Stimulated activated CD4-positive, alpha-beta T cell treated with anti-CD3 and anti-CD28 coated beads, Interleukin-12 subunit alpha, Interleukin-12 subunit beta, amount 100 ng/mL, for 4 hours (primary cell): ENCODE measurements around the gene CNTN5.

Experiments
- DNase-seq: peaks from one replicate; pipeline ENCODE4 v3.0.0-alpha.2; 2020

The CNTN5 gene

DNA sequence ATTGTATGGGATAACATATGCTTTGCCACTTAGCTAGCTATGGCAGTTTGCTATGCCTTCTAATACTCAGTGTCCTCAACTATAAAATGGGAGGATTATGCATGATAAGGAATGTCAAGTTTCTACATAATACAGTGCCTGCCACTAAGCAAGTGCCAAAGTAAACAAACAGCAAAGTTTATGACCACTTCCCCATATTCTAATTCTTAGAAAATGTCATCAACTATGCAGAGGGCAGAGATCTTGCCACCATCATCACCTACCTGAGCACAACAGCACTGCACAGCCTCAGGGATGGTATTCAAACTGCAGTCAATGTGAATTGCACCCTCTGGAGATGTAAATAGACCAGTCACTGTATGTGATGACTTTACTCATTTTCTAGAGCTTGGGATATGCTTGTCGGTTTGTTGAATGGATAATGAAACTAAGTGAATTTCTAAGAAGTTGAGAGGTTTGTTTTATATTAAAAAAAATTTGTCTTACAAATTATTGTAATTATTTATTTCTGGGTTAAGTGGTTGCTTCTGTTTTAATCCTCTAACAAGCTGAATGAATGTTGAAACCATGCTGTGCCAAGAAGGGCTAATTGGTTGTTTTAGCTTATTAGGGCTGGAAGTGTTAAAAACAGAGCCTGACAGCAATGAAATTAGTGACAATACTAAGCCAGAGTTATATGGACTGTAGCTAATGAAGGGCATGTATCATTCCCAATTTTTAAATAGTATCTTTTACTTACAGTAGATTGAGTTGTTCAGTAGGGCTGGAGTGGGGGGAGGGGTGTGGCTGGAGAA is 398.4 kb downstream of the CNTN5 start:
- no peak for DNase-seq

DNA sequence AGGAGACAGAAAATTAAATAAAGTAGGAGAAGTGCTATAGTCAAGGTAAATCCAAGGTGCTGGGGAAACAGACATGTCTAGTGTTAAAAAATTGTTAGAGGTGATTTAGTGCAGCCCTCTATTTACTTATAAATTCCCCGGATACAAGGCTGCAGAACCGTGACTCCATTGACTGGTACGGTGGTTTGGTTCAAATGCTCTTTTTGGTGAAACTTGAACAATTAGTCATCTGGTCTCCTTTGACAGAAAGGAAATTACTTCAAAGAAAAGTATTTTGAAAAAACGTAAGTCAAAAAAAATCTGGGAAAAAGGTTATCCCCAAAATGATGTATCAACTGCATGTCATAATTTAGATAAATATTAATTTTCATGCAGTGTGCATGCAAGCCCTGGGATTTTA is 399.2 kb downstream of the CNTN5 start:
- no peak for DNase-seq

DNA sequence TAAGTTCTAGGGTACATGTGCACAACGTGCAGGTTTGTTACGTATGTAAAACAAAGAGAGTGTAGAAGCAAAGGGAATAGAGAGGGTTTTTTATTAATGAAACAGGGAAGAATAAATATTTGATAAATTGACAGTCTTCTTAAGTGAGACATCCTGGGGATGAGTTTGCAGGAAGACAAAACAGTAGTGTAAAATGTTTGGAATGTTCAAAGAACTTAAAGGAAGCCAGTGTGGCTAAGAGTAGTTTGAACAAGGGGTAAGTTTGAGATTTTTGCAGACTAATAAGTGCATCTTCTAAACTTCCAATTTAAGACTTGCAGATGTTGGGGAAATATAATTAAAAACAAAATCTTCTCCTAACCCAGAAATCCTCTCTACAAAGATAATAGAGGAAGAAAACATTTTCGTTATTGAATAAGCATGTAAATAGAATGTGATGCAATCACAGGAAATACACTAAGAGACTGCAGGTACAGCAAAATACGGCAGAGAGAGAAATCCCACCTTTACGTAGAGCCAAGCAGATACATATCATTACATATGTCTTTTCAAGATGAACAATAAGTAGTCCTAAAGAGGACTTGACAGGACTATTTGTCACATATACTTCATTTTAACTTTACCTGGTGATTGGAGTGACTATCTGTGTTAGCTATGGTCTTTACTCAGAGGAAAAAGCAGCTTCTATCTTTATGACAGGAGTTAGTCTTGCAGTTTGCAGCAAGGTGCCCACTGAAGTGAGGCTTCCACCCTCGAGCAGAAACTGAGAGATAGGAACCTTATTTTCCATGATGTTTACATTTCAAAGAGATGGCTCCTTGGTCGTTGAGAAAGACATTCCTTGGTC is 402.1 kb downstream of the CNTN5 start:
- no peak for DNase-seq

DNA sequence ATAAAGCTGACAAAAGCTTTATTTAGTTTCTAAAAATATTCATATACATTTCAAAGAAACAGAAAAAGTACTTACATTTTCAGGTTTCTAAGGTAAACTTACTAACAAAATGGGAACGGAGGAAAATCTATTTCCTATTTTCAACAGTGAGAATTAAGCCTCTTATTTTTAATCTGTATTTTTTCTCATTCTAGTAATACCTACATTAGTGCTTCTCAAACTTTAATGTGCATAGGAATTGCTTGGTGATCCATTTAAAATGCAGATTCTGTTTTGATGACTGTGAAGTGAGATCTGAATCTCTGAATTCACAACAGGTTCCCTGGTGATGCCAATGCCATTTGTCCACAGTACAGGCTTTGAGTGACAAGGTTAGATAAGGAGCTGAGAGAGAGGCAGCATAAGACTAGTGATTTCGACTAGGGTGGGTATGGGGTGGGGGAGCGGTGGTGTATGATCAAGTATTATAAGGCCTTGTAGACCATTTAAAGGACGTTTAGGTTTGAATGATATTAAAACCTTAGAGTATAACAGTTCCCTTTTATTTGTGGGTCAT is 402.8 kb downstream of the CNTN5 start:
- no peak for DNase-seq

DNA sequence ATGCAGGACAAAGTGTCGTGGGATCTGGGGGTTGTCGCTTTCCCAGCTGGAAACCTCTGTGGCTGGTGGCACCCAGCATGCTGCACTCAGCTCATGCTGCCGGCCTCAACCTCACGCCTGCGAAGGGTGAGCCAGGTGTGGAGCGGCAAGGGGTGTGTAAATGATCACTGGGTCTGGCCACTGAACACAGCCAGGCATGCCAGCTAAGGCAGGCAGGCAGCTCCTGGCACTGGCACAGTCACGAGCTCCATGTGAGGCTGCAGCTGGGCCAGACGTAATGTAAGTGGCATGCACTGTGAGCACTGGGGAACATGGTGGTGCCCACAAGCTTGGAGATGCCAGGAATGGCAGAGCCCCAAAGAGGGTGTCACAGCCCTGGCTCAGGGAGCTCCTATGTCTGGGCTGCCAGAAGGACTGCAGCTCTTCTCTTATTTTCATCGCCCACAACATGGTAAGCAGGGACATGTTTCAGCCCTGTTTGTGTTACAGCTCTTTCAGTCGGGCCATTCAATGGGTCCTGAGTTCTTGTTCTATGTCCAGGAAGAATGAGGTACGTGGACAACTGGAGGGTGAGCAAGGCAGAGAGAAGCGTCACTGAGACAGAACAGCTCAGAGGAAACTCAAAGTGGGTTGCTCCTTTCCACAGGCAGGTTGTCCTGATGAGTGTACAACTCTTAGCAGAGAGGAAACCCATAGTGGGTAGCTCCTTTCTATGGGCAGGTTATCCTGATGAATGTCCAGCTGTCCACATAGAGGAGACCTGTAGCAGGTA is 403.8 kb downstream of the CNTN5 start:
- no peak for DNase-seq

DNA sequence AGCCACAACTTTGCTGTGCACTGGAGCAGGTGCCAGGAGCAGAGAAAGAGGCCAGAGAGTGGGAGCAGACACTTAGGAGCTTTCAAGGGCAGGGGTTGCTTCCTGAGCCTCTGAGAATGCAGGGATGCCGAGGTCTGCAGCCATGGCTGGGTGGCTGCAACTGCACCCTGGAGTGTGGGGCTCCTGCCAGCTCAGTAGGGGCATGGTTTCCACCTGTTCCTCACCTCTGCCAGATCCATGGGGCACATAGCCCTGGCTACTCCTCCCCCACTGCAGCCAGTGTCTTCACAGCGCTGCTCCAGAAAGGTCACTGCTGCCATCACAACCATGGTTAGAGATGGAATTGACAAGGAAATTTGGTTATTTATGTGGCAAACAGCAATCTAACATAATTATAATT is 404.8 kb downstream of the CNTN5 start:
- DNase-seq, result no peak

DNA sequence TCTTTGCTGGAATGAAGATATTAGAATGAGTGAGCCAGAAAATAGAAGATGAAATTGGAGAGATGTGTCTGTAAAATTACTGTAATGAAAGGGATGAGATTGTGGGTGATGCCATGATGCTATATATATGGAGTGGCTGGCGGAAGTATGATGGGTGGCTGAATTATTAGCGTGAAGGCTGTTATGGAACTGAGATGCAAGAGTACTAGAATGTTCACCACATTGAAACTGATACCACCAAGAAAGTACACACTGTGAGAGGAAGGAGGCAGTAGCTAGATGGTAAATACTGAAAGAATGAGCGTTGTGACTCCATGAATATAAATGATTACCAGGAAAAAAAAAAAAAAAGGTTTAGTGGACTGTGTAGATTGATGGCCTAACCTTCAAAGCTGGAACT is 411.9 kb downstream of the CNTN5 start:
- no peak for DNase-seq

DNA sequence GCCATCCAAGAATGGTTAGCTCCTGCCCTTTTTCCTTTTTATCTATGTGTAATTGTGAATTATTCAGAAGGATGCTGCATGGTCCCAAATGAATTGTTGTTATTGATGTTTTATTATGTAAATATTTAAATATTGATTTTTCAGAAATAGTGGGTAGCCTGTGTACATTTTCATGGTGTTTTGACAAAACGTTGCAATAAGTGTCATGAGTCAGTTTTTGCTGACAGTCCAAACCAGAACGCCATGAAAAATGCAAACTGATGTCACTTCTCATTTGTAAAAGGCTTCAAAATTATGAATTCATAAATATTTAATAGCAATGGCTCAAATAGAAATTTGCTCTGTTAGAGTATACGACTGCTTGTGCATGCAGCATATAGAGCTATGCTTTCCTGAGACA is 422.5 kb downstream of the CNTN5 start:
- DNase-seq, result no peak

DNA sequence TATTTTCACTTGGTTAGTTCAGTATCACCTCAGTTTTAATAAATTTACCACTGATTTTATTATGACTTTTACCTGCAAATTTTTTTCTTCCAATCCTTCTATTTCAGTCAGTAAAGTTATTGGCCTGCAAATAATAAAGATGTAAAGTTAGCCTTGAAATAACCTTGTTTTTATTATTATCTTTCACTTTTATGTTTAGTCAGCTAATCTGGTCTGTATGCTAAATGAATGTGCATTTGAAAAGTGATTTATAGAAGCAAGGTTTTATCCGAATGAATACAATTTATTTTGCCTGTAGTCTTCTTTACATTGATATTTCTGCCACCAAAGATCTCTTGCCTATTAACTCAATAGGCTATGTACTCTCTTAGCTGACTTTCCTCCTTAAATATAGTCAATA is 425.7 kb downstream of the CNTN5 start:
- no peak for DNase-seq

DNA sequence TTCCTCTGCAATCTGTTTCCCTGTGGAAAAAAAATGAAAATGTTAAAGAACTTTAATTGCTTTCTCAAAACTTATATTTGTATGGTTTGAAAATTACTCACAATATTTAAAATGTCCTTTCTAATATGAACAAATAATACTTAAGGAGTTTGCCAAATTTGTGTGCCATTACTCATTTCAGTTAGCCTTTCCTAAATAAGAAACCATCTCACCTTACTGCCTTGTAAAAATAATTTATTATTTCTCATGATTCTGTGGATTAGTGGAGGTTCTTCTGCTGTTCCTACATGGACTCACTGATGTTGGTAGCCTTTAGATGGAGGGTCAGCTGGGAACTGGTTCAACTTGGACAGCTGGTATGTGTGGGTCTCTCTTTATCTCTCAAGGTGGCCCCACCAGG is 428.6 kb downstream of the CNTN5 start:
- no peak for DNase-seq

DNA sequence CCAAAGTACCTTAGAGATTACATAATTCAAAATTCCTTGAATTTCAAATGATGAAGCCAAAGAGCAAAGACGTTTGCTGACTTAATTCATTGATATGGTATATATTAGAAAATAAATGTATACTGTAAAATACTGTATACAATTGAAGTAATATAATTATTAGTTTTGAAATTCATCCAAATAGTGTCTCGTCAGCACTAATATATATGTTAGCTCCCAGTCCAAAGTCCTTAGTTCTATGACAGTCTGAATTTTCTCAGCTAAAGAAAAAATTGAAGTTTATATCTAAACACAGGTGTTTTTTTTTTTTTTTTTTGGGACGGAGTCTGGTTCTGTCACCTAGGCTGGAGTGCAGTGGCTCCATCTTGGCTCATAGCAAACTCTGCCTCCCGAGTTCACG is 431.3 kb downstream of the CNTN5 start:
- no peak for DNase-seq

DNA sequence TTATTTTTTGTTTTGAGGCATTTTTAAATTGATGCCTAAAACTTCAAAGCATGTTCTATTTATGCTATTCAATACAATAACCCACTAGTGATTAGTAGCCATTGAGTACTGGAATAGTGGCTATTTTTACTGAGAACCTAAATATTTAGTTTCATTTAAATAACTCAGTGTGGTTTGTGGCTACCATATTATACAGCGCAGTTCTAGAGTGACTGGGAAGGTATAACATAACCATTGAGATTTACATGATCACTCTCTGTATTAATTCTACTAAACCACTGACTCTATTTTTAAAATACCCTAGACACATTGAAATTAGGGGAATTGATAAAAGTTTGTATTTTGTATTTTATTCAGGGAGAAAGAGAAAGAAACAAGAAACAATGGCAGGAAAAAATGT is 441.2 kb downstream of the CNTN5 start:
- DNase-seq, result no peak

DNA sequence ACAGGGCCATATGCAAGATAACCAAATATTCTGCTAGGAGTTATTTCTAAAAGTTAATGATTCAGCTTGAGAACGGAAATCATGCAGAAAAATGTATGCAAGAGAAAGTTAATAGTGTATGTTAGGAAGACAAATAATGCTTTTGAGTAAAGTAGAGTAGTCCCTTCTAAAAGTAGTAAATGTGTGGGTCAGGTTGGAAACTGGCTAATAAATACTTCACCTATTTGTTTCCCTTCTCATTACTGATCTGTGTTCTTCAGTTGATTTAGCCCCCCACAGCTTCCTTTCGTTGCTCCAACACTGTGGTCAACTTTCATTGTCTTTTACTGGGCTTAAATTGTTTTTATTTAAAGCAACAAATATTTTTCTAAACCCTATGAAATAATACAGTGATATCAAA is 444.2 kb downstream of the CNTN5 start:
- DNase-seq, result no peak

DNA sequence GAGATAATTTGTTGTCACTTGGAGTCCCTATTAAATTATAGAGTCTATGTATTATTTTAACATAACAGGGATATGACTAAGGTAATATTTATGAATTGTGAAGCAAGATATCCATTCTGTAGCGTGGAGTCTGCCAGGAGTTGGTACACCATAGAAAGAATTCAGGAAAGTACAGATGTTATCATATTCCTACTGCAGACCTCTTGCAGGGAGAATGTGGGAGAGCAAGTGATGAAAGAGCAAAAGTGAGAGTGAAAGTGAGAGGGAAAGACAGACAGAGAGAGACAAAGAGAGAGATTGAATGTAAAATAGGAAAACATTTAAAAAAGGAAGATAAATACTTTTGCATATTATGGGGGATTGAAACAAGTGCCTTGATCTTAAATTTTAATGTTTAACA is 468.8 kb downstream of the CNTN5 start:
- no peak for DNase-seq

DNA sequence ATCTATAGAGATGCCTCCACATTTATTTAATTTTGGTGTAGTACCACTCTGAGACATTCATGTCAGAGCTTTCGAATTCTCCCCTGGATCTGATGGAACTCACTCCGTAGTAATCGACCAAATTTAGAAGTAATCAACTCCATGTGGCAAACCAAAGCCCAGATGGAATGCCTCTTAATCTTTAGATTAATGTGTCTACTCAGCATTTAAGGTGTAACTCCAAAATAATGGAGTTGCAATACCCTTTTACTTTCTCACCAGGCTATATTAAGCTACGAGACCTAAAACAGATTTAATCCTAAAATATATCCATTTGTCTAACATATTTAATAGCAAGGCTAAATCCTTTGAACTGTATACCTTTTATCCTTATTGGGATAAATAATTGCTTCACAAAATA is 473.3 kb downstream of the CNTN5 start:
- DNase-seq, result no peak

DNA sequence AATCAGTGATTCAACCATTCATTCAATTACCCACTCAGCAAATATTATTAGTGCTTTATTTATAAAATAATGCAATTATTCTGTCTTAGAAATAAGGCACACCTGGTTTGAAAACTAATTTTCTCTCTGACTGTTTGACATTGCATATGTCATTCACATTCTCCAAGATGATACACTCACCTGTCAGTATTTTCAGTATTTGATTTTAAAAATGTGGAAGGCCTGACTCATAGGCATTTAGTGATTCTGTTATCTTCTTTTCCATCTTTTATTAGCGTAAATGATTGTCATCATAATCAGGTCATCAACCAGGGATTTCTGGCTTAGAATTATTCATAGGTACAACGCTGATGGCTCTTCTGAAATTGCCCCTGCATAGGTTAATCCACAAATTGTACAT is 480.9 kb downstream of the CNTN5 start:
- no peak for DNase-seq

DNA sequence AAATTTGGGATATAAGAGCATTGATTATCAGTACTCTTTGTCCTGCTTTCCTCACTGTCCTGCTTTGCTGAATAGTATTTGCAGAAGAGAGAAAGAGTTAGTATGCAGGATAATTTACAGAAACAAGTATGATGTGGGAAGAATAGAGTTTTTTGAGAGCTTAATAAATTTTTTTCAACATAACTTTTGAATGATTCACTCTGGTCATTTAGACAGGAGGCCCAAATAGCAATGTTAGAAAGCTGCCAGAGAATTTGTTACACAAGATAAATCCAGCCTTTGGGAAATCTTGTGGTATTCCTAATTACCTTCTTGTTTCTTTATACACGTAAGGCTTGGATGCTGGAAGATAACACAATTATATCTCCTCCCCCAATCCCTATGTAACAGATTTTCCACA is 484.6 kb downstream of the CNTN5 start:
- DNase-seq, result no peak

DNA sequence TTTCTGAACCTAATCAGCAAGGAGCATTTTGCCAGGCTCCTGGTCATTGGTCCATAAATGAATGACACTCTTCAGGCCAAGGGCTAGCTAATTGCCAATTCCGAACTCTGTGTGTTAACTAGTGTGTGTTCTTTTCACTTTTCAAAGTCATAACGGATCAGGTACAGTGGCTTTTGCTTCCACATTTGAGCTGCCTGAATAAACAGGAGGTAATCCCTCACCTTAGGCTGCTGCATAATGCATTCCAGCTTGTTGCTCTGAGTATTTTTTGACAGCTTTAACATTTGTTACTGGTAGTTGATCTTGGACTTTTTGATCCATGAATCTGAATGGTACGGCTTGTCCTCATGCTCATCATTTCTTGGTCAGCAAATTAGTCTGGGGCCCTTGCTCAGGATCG is 485.1 kb downstream of the CNTN5 start:
- DNase-seq, result no peak

DNA sequence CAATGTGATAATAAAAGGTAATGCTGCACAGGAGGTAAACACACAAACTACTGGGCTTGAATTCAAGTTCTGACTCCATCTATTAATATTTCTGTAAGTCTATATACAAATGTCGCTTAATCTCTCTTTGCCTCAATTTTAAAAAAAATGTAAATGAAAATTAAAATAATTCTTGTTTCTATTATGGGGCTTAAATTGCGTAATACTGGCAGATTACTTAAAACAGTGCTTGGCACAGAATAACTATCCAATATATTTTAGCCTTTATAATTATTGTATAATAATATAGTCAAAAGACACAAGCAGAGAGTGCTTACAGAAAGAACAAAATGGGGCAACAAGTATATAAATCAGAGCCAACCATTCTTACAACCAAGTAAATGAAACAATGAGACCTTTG is 489.1 kb downstream of the CNTN5 start:
- DNase-seq, result no peak

DNA sequence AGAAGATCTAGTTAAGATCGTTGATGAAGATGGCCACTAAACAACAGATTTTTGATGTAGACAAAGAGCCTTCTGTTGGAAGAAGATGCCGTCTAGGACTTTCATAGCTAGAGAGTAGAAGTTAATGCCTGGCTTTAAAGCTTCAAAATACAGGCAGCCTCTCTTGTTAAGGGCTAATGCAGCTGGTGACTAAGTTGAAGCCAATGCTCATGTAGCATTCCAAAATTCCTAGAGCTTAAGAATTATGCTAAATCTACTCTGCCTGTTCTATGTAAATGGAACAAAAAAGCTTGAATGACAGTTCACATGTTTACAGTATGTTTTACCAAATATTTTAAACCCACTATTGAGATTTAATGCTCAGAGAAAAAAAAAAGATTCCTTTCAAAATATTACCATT is 492.6 kb downstream of the CNTN5 start:
- no peak for DNase-seq

DNA sequence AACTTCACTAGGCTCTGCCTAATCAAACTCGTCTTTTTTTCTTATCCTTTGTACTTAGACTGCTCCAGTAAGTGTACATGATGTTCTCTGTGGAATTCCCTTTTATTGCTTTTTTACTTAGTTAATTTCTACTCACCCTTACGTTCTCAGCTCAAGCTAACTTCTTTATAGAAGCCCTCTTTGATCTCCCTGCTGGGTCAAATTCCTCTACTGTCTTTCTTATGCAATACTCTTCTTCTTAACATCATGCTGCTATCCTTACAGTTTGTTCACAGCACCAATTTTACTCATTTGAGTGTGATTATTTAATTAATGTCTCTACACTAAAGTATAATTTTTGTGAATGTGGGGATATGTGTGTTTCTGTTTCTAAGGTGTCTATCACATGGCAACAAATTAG is 498.3 kb downstream of the CNTN5 start:
- DNase-seq, result no peak

DNA sequence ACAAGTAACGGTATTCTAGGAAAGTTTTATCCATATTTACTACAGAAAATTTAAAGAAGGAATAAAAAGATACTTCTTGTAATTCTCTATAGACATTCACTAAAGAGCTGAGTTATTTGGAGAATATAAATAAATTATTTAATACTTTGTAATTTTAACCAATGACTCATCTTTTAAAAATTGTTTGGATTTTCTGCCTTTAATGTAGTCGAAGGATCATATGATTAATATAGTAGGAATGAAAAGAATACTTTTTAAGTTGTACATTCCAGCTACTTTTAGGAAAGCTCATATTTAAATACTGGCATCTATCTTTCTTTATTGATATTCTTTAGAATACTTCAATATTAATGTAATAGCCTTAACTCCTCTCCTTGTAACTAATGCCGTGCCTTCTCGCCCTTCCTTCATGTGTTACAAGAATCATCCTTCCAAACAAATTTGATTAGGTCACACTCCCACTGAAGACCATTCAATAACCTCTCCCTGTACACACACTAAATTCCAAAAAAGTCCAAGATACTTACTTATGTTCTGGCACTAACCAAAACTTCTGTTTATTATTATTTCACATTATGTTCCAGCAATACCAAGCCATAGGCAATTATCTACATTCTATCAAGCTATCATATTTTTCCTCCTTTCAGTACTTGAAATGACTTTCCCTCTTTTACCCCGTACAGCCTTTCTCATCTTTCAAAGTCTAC is 501.9 kb downstream of the CNTN5 start:
- no peak for DNase-seq

DNA sequence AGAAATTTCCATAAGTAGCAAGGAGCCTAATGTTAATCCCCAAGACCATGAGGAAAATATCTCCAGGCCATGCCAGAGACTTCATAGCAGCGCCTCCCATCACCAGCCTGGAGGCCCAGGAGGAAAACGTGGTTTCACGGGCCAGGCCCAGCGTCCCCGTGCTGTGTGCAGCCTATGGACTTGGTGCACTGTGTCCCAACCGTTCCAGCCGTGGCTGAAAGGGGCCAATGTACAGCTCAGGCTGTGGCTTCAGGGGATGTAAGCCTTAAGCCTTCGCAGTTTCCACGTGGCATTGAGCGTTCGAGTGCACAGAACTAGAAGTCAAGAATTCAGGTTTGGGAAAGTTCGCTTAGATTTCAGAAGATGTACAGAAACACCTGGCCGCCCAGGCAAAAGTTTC is 510.7 kb downstream of the CNTN5 start:
- no peak for DNase-seq
